Measurements from ENCODE around the gene C12orf50. TPM values are rescaled to one million over a fixed set of nuclear protein-coding genes. Genes with fewer than 3 reads are reported as not detected.

Gene C12orf50
- total and polyA plus RNA-seq, 2 experiments from 2014 or later = not detected

DNA sequence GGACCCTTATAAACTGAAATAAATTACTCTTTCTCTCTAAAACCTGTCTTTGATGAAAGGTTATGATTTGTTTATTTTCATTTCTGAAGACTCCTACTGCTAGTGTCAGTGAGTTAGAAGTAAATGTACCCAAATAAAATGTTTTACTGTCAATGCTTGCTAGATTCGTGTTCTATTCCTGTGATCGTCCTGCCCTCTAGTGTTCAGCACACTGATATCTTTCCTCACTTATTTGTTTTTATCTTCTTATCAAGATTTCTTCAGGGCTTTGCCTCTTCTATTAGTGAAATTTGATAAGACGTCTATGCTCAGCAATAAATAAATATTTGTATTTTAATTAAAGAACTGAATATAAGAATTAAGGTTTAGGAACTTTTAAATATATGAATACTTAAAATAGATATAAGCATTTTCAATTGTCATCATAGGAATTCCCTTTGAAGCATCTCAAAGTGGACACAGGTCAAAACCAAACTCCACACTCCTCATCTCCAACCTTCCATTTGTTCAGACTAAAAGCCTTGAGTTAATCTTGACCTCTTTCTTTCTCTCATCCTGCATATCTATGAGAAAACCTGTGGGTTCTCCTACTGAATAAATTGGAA, 75.8 kb downstream of the C12orf50 start:
- no peaks in the 10 kb centered on the region for H4K20me1 ChIP-seq (ENCODE audit: insufficient read depth, poor library complexity, severe bottlenecking)

DNA sequence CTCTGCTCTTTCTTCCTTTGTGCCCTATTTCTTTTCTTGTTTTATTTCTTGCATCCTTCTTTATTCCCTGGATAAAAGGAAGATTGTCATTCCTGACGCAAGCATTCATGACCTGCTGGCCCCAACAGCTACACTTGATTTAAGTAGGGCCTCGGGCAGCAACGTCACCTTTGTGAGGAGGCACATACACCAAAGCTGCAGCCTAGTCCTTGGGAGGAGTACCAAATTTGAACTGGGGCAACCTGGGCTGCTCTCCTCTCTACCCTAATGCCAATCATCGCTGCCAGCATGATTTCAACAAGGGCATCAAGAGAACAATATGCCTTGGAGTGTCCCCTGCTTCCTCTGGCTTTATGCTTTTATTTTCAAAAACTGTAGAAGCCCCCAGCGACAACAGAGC, 76.4 kb downstream of the C12orf50 start:
- Histone ChIP-seq H3K36me3 (replicated peaks; ENCODE audit: insufficient read depth, low read depth) (no peaks in the 10 kb centered on the region), H3K27me3 (no peaks in the 10 kb centered on the region), H3K4me3 (no peak overlapping the region), H3K9me2 (replicated peaks; ENCODE audit: insufficient read depth) (no peaks in the 10 kb centered on the region), H3K79me2 (no peaks in the 10 kb centered on the region), H3K27ac (no peak overlapping the region), H3K4me2 (no peak overlapping the region), H3K9me3 (ENCODE audit: low read depth) (no peaks in the 10 kb centered on the region), H3K4me1 (ENCODE audit: insufficient read depth) (no peaks in the 10 kb centered on the region), H4K20me1 (ENCODE audit: insufficient read depth, poor library complexity, severe bottlenecking) (no peaks in the 10 kb centered on the region), H2AFZ (no peak overlapping the region)
- DNase-seq (ENCODE audit: low spot score) = no peak
- 52% methylated on average over 5 of the region's 5 CpGs for WGBS (ENCODE audit: low lambda C conversion rate, missing lambda C conversion rate)
- TF ChIP-seq EZH2phosphoT487 (IDR thresholded peaks at IDR 0.05; ENCODE audit: low read depth, severe bottlenecking, unreplicated experiment) = no peak
- no peak for TF ChIP-seq EZH2 (IDR thresholded peaks at IDR 0.05; ENCODE audit: borderline replicate concordance)
- TF ChIP-seq, protein P1, sequence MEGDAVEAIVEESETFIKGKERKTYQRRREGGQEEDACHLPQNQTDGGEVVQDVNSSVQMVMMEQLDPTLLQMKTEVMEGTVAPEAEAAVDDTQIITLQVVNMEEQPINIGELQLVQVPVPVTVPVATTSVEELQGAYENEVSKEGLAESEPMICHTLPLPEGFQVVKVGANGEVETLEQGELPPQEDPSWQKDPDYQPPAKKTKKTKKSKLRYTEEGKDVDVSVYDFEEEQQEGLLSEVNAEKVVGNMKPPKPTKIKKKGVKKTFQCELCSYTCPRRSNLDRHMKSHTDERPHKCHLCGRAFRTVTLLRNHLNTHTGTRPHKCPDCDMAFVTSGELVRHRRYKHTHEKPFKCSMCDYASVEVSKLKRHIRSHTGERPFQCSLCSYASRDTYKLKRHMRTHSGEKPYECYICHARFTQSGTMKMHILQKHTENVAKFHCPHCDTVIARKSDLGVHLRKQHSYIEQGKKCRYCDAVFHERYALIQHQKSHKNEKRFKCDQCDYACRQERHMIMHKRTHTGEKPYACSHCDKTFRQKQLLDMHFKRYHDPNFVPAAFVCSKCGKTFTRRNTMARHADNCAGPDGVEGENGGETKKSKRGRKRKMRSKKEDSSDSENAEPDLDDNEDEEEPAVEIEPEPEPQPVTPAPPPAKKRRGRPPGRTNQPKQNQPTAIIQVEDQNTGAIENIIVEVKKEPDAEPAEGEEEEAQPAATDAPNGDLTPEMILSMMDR (IDR thresholded peaks at IDR 0.05; ENCODE audit: poor library complexity) = no peak

More for the DNA sequence above, 75.8 kb downstream of the C12orf50 start:
- no peak for TF ChIP-seq EZH2 (IDR thresholded peaks at IDR 0.05; ENCODE audit: borderline replicate concordance)
- TF ChIP-seq, protein P1 (IDR thresholded peaks at IDR 0.05; ENCODE audit: poor library complexity) = peak; percentile 81
- H3K9me3 ChIP-seq (ENCODE audit: low read depth) = no peaks in the 10 kb centered on the region
- H3K27ac ChIP-seq = no peak overlapping the region
- H3K4me3 ChIP-seq = no peak overlapping the region
- H2AFZ ChIP-seq = no peak overlapping the region
- H3K27me3 ChIP-seq = no peaks in the 10 kb centered on the region
- no peaks in the 10 kb centered on the region for H3K9me2 ChIP-seq (replicated peaks; ENCODE audit: insufficient read depth)
- no peaks in the 10 kb centered on the region for H3K4me1 ChIP-seq (ENCODE audit: insufficient read depth)
- WGBS (ENCODE audit: low lambda C conversion rate, missing lambda C conversion rate) = 0% methylated on average over 3 of the region's 3 CpGs
- H3K36me3 ChIP-seq (replicated peaks; ENCODE audit: insufficient read depth, low read depth) = no peaks in the 10 kb centered on the region
- no peak overlapping the region for H3K4me2 ChIP-seq
- no peaks in the 10 kb centered on the region for H3K79me2 ChIP-seq
- peak; percentile 48 for DNase-seq (ENCODE audit: low spot score)

DNA sequence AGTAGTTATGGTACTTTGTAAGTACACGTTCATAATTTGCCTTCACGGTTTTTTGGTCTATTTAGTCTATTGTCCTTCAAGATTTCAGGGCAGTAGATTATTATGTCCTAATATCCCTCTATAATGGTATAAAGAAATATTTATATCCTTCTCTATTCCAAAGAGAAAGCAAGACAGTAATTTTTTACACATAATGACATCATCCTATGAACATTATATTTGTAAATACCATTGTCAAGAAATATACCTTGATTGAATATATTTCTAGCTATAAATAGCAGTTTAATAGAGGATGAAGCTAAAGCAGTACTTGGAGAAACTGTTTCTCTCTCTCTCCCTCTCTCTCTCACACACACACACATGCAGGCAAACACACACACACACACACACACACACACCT, 77.0 kb downstream of the C12orf50 start:
- Histone ChIP-seq H4K20me1 (ENCODE audit: insufficient read depth, poor library complexity, severe bottlenecking) (no peaks in the 10 kb centered on the region), H3K9me3 (ENCODE audit: low read depth) (no peaks in the 10 kb centered on the region), H3K79me2 (no peaks in the 10 kb centered on the region), H3K27ac (no peak overlapping the region), H3K4me1 (ENCODE audit: insufficient read depth) (no peaks in the 10 kb centered on the region), H3K36me3 (replicated peaks; ENCODE audit: insufficient read depth, low read depth) (no peaks in the 10 kb centered on the region), H3K9me2 (replicated peaks; ENCODE audit: insufficient read depth) (no peaks in the 10 kb centered on the region), H3K4me3 (no peak overlapping the region), H3K27me3 (no peaks in the 10 kb centered on the region), H3K4me2 (no peak overlapping the region), H2AFZ (no peak overlapping the region)
- no peak for DNase-seq (ENCODE audit: low spot score)
- TF ChIP-seq EZH2 (IDR thresholded peaks at IDR 0.05; ENCODE audit: borderline replicate concordance) (no peak), EZH2phosphoT487 (IDR thresholded peaks at IDR 0.05; ENCODE audit: low read depth, severe bottlenecking, unreplicated experiment) (no peak)
- TF ChIP-seq, protein P1 (IDR thresholded peaks at IDR 0.05; ENCODE audit: poor library complexity) = no peak
- WGBS (ENCODE audit: low lambda C conversion rate, missing lambda C conversion rate) = 57% methylated on average over 2 of the region's 2 CpGs
